ENCODE results near the gene TFCP2. TPM values are rescaled to one million over a fixed set of nuclear protein-coding genes. Genes with fewer than 3 reads are reported as not detected.
A peak's percentile ranks its signal among the peaks of the same experiment; 100 is the strongest.

The TFCP2 gene
- total RNA-seq, 2 experiments from 2014 or later = 34.5 to 38.8 TPM

- H3K36me3 Mint-ChIP-seq (ENCODE audit: low read depth) = no peaks in the 10 kb centered on the region
- CTCF ChIA-PET = no interaction called here
- POLR2A ChIA-PET = no interaction called here
- no peak for DNase-seq
- H3K4me1 Mint-ChIP-seq (ENCODE audit: low read depth) = no peaks in the 10 kb centered on the region
- H3K27me3 Mint-ChIP-seq (ENCODE audit: low read depth) = no peaks in the 10 kb centered on the region
- no peaks in the 10 kb centered on the region for H3K9me3 Mint-ChIP-seq (ENCODE audit: insufficient read depth)
- H3K27ac Mint-ChIP-seq = no peak overlapping the region
- no peak overlapping the region for H3K4me3 Mint-ChIP-seq
- no peak for ATAC-seq
Observed at GRCh38 chr12:51192284-51192671, 19.3 kb upstream of the TFCP2 start.

DNA sequence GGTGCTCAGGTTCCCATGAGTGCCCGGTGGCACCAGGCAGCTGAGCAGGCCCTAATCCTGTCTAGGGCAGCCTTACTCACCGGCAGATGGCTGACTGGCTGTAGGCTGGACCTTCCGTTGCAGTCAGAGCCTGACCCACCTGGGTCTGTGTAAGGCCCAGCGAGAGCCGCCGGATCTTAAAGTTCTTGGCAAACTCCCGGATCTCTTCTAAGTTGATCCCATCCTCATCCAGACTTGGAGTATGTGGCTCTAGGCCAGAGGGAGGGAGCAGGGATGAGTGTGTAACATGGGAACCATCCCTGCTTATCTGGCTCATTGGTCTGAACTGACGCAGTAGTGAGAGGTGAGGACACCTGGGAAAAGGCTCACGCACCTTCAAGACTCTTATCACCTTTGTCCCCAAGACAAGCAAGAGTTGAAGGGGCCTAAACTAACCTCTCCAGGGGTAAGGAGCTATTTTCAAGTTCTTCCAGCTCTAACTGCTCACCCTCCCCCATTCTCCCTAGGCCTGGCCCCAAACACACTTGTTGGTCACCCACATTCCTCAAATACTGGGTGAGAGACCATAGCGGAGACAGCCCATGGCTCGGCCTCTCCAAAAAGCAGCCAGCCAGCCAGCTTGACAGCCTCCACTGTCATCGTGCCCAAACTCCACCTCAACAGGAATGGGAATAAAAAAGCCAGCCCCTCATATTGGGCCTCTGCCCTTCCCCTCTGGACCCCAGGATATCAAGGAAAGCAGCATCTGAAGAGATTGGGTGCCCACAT lies 18.8 kb upstream of the TFCP2 start:
- no peak overlapping the region for H3K4me3 Mint-ChIP-seq
- ChIA-PET POLR2A (no interaction called here), CTCF (interaction anchor here (1.3 kb wide), 1 partner anchor 27 kb away, joined by 4 read pairs; no protein-coding TSS in a partner anchor)
- no peaks in the 10 kb centered on the region for H3K36me3 Mint-ChIP-seq (ENCODE audit: low read depth)
- DNase-seq (no peak), ATAC-seq (no peak)
- H3K27ac Mint-ChIP-seq = peak overlapping the region; percentile 2
- no peaks in the 10 kb centered on the region for H3K4me1 Mint-ChIP-seq (ENCODE audit: low read depth)
- no peaks in the 10 kb centered on the region for H3K27me3 Mint-ChIP-seq (ENCODE audit: low read depth)
- no peaks in the 10 kb centered on the region for H3K9me3 Mint-ChIP-seq (ENCODE audit: insufficient read depth)

GRCh38 chr12:51190820-51191219 lies 17.9 kb upstream of the TFCP2 start:
- no peaks in the 10 kb centered on the region for H3K9me3 Mint-ChIP-seq (ENCODE audit: insufficient read depth)
- H3K27me3 Mint-ChIP-seq (ENCODE audit: low read depth) = no peaks in the 10 kb centered on the region
- H3K4me1 Mint-ChIP-seq (ENCODE audit: low read depth) = no peaks in the 10 kb centered on the region
- no peak for DNase-seq
- no peak for ATAC-seq
- no peak overlapping the region for H3K4me3 Mint-ChIP-seq
- CTCF ChIA-PET = interaction anchor here (1.3 kb wide), 1 partner anchor 27 kb away, joined by 4 read pairs; no protein-coding TSS in a partner anchor
- POLR2A ChIA-PET = no interaction called here
- H3K36me3 Mint-ChIP-seq (ENCODE audit: low read depth) = no peaks in the 10 kb centered on the region
- no peak overlapping the region for H3K27ac Mint-ChIP-seq

- no peak overlapping the region for H3K4me3 Mint-ChIP-seq
- no peaks in the 10 kb centered on the region for H3K9me3 Mint-ChIP-seq (ENCODE audit: insufficient read depth)
- H3K36me3 Mint-ChIP-seq (ENCODE audit: low read depth) = no peaks in the 10 kb centered on the region
- H3K4me1 Mint-ChIP-seq (ENCODE audit: low read depth) = no peaks in the 10 kb centered on the region
- ChIA-PET CTCF (interaction anchor here (1.3 kb wide), 1 partner anchor 28 kb away, joined by 4 read pairs; no protein-coding TSS in a partner anchor), POLR2A (no interaction called here)
- H3K27me3 Mint-ChIP-seq (ENCODE audit: low read depth) = no peaks in the 10 kb centered on the region
- ATAC-seq (no peak), DNase-seq (no peak)
- no peak overlapping the region for H3K27ac Mint-ChIP-seq
Observed at GRCh38 chr12:51189790-51190355, 16.9 kb upstream of the TFCP2 start.

GRCh38 chr12:51188359-51189051 lies 15.6 kb upstream of the TFCP2 start:
- Mint-ChIP-seq H3K36me3 (ENCODE audit: low read depth) (no peaks in the 10 kb centered on the region), H3K4me3 (no peak overlapping the region), H3K9me3 (ENCODE audit: insufficient read depth) (no peaks in the 10 kb centered on the region), H3K27me3 (ENCODE audit: low read depth) (no peaks in the 10 kb centered on the region), H3K27ac (no peak overlapping the region), H3K4me1 (ENCODE audit: low read depth) (no peaks in the 10 kb centered on the region)
- POLR2A ChIA-PET = interaction anchor here (0.6 kb wide), 1 partner anchor 14 kb away, joined by 3 read pairs; no protein-coding TSS in a partner anchor
- ATAC-seq (no peak), DNase-seq (no peak)
- CTCF ChIA-PET = no interaction called here

DNA sequence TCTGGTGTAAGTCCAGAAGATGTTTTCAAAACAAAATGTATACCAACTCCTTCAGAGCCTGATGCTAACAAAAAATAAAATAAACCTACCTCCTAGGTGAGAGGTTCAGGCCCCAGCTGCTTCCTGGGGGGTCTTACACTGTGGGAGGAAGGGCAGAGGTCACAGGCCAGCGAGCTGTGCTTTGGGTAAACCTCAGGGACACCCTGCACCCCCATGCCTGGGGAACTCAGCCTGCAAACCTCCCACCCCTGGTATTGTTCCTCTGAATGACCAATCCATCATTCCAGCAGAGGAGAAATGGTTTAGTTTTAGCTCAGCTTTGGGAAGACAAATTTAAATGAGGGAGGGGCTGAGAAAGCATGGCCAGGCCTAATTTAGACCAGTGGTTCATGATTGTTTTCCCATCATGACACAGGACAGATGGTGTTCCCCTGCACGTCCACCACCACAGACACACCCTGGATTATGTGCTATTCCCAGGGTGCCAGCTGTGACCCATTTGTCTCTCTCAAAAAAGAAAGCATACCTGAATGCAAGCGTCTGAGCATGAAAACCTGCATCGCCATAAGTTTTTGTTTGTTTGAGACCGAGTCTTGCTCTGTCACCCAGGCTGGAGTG lies 14.5 kb upstream of the TFCP2 start:
- POLR2A ChIA-PET = interaction anchor here (1.0 to 1.1 kb wide), 2 partner anchors 57 to 58 kb away, joined by 3 read pairs; no protein-coding TSS in a partner anchor
- no peak for DNase-seq

DNA sequence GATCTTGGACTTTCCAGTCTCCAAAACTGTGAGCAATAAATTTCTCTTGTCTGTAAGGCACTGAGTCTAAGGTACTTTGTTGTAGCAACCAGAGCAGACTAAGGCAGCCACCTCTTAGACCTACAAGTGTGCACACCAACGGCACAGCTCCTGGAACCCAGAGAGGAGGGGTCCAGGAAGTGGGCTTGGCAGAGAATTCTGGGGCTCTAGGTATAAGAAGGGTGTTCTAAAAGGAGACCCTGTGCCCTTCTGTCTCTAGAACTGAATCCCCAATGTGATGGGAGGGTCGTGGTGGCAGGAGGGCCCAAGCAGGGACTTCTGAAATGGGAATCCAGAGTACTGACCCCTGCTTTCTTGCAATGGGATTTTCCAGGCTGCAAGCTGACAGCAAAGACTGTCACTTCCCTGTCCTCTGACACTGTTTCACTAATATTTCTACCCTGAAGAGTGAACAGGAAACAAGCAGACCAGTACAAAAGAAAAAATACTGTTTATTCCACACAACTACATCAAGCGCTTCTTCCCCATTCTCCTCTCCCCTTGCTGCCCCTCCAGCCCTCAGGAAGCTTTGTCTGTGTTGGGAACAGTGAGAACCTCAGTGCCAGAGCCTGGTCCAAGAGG lies 13.6 kb upstream of the TFCP2 start:
- CTCF ChIA-PET = no interaction called here
- ATAC-seq = no peak

More for the DNA sequence above, 14.5 kb upstream of the TFCP2 start:
- CTCF ChIA-PET = no interaction called here
- Mint-ChIP-seq H3K4me3 (no peak overlapping the region), H3K27me3 (ENCODE audit: low read depth) (no peaks in the 10 kb centered on the region), H3K36me3 (ENCODE audit: low read depth) (no peaks in the 10 kb centered on the region), H3K9me3 (ENCODE audit: insufficient read depth) (no peaks in the 10 kb centered on the region), H3K27ac (no peak overlapping the region), H3K4me1 (ENCODE audit: low read depth) (no peaks in the 10 kb centered on the region)
- ATAC-seq = no peak

DNA sequence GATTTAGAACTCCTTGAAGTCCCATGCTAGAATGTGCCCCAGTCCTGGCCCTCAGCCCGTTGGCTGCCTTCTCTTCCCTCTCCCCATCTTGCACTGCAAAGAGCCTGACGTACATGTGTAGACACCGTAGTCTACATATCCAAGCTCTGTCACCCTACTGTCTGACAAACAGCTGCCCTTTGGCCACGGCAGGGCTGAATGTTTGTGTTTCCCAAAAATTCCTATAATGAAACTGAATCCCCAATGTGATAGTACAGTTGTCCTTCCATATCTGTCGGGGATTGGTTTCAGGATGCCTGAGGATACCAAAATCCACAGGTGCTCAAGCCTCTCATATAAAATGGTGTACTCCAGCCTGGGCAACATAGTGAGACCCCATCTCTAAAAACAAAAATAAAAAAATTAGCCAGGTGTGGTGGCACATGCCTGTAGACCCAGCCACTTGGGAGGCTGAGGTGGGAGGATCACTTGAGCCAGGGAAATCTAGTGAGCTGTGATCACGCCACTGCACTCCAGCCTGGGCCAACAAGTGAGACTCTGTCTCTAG lies 12.3 kb upstream of the TFCP2 start:
- DNase-seq (no peak), ATAC-seq (no peak)
- Mint-ChIP-seq H3K4me1 (ENCODE audit: low read depth) (no peaks in the 10 kb centered on the region), H3K36me3 (ENCODE audit: low read depth) (no peaks in the 10 kb centered on the region), H3K9me3 (ENCODE audit: insufficient read depth) (no peaks in the 10 kb centered on the region), H3K4me3 (no peak overlapping the region), H3K27me3 (ENCODE audit: low read depth) (no peaks in the 10 kb centered on the region), H3K27ac (no peak overlapping the region)
- CTCF ChIA-PET = no interaction called here
- POLR2A ChIA-PET = no interaction called here

More for the DNA sequence above, 13.6 kb upstream of the TFCP2 start:
- H3K27ac Mint-ChIP-seq = no peak overlapping the region
- no peaks in the 10 kb centered on the region for H3K36me3 Mint-ChIP-seq (ENCODE audit: low read depth)
- H3K27me3 Mint-ChIP-seq (ENCODE audit: low read depth) = no peaks in the 10 kb centered on the region
- DNase-seq = no peak
- H3K4me1 Mint-ChIP-seq (ENCODE audit: low read depth) = no peaks in the 10 kb centered on the region
- H3K9me3 Mint-ChIP-seq (ENCODE audit: insufficient read depth) = no peaks in the 10 kb centered on the region
- POLR2A ChIA-PET = interaction anchor here (1.0 to 1.1 kb wide), 2 partner anchors 57 kb away, joined by 3 read pairs; no protein-coding TSS in a partner anchor
- H3K4me3 Mint-ChIP-seq = no peak overlapping the region

DNA sequence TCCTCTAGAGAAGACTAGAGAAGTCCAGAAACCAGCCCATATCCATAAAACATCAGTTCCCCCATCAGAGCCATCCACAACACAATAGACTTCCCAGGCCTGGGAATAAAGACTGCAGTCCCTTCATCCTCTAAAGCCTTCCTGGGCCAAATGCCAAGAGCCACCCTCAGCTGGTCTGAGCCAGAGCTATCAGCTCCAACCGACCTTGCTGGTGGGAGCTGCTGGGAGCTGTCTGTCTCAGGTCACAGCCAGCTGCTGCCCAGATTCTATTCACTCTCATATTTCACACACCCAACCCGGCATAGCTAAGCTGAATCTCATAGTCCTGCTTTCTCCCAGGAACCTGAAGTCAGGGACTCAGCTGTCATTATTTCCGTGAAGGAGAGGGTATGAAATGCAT lies 10.9 kb upstream of the TFCP2 start:
- CTCF ChIA-PET = no interaction called here
- H3K9me3 Mint-ChIP-seq (ENCODE audit: insufficient read depth) = no peaks in the 10 kb centered on the region

GRCh38 chr12:51183349-51183748 lies 10.4 kb upstream of the TFCP2 start:
- DNase-seq = no peak
- Mint-ChIP-seq H3K27ac (no peak overlapping the region), H3K36me3 (ENCODE audit: low read depth) (no peaks in the 10 kb centered on the region), H3K4me3 (no peak overlapping the region), H3K4me1 (ENCODE audit: low read depth) (no peaks in the 10 kb centered on the region), H3K27me3 (ENCODE audit: low read depth) (no peaks in the 10 kb centered on the region), H3K9me3 (ENCODE audit: insufficient read depth) (no peaks in the 10 kb centered on the region)
- ChIA-PET POLR2A (no interaction called here), CTCF (no interaction called here)
- ATAC-seq = no peak

More for the DNA sequence above, 10.9 kb upstream of the TFCP2 start:
- H3K27me3 Mint-ChIP-seq (ENCODE audit: low read depth) = no peaks in the 10 kb centered on the region
- no peak overlapping the region for H3K4me3 Mint-ChIP-seq
- POLR2A ChIA-PET = no interaction called here
- DNase-seq (no peak), ATAC-seq (no peak)
- H3K36me3 Mint-ChIP-seq (ENCODE audit: low read depth) = no peaks in the 10 kb centered on the region
- no peak overlapping the region for H3K27ac Mint-ChIP-seq
- no peaks in the 10 kb centered on the region for H3K4me1 Mint-ChIP-seq (ENCODE audit: low read depth)

- no peaks in the 10 kb centered on the region for H3K36me3 Mint-ChIP-seq (ENCODE audit: low read depth)
- DNase-seq = no peak
- H3K27me3 Mint-ChIP-seq (ENCODE audit: low read depth) = no peaks in the 10 kb centered on the region
- H3K4me1 Mint-ChIP-seq (ENCODE audit: low read depth) = no peaks in the 10 kb centered on the region
- no peaks in the 10 kb centered on the region for H3K9me3 Mint-ChIP-seq (ENCODE audit: insufficient read depth)
- no peak for ATAC-seq
- H3K4me3 Mint-ChIP-seq = no peak overlapping the region
- ChIA-PET POLR2A (no interaction called here), CTCF (no interaction called here)
- H3K27ac Mint-ChIP-seq = no peak overlapping the region
Observed at GRCh38 chr12:51181558-51181957, 8.6 kb upstream of the TFCP2 start.
